ENCODE results near the gene NARF.

DNA sequence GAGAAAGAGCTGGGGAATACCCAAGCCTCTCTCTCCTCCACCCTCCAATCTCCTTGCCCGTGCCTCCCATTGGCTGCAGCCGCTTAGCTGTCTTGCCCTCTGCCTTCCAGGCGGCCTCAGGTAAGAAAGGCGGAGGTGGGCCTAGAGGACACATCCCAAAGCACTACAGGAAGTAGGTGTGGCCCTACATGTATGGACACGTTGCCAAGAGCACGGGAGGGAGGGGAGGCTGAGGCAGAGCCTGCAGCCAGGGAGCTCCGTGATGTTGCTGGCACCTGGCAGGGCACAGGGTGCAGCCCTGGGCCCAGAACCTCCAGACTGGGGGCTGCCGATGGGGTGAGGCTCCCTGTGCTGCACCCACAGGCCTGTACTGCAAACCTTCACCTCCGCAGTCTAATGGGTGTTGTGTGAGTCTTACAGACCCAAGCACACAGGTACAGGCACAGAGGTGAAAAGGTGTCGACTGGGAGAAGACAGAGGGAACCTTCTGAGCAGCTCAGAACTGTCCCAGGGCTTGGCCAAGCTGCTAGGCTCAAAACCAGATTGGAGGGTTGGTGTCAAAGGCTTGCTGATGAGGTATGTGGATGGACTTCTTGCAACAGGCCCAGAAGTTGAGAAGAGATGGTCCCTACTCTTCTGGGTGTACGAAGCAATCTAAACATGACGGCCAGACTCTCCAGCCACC, 37.4 kb downstream of the NARF start:
- TF ChIP-seq, protein P1, sequence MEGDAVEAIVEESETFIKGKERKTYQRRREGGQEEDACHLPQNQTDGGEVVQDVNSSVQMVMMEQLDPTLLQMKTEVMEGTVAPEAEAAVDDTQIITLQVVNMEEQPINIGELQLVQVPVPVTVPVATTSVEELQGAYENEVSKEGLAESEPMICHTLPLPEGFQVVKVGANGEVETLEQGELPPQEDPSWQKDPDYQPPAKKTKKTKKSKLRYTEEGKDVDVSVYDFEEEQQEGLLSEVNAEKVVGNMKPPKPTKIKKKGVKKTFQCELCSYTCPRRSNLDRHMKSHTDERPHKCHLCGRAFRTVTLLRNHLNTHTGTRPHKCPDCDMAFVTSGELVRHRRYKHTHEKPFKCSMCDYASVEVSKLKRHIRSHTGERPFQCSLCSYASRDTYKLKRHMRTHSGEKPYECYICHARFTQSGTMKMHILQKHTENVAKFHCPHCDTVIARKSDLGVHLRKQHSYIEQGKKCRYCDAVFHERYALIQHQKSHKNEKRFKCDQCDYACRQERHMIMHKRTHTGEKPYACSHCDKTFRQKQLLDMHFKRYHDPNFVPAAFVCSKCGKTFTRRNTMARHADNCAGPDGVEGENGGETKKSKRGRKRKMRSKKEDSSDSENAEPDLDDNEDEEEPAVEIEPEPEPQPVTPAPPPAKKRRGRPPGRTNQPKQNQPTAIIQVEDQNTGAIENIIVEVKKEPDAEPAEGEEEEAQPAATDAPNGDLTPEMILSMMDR (IDR thresholded peaks at IDR 0.05) = no peak
- no peak for TF ChIP-seq POLR2A (IDR thresholded peaks at IDR 0.05)
